ENCODE results near the gene BRD9. TPM values are rescaled to one million over a fixed set of nuclear protein-coding genes. Genes with fewer than 3 reads are reported as not detected.
"Not testable (repeated sequence)": the region's sequence is repeated elsewhere in the genome, so short reads cannot be mapped to it uniquely, and the experiment has no call there.

Gene BRD9
- total RNA-seq: 77.3 and 80.1 TPM in 2 replicates
- long read RNA-seq, partial matches to known transcripts: 21 of 37 reads
- long read RNA-seq, other reads (novel, unspliced or antisense): 14 of 37 reads

- TF ChIP-seq, protein P1, sequence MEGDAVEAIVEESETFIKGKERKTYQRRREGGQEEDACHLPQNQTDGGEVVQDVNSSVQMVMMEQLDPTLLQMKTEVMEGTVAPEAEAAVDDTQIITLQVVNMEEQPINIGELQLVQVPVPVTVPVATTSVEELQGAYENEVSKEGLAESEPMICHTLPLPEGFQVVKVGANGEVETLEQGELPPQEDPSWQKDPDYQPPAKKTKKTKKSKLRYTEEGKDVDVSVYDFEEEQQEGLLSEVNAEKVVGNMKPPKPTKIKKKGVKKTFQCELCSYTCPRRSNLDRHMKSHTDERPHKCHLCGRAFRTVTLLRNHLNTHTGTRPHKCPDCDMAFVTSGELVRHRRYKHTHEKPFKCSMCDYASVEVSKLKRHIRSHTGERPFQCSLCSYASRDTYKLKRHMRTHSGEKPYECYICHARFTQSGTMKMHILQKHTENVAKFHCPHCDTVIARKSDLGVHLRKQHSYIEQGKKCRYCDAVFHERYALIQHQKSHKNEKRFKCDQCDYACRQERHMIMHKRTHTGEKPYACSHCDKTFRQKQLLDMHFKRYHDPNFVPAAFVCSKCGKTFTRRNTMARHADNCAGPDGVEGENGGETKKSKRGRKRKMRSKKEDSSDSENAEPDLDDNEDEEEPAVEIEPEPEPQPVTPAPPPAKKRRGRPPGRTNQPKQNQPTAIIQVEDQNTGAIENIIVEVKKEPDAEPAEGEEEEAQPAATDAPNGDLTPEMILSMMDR (conservative IDR thresholded peaks at IDR 0.05): peak; percentile 31
- no peaks in the 10 kb centered on the region for H3K9me3 Mint-ChIP-seq
- no peaks in the 10 kb centered on the region for H3K27me3 Mint-ChIP-seq (ENCODE audit: low read depth)
- H3K4me1 Mint-ChIP-seq: peaks cover 25% of the 10 kb centered on the region
- DNase-seq (ENCODE audit: low read depth, low spot score): peak; percentile 74
- H3K36me3 Mint-ChIP-seq (ENCODE audit: low read depth): peaks cover 8% of the 10 kb centered on the region
- peak within 1 kb of the TSS; percentile 98 for H3K27ac Mint-ChIP-seq (ENCODE audit: unreplicated experiment)
- peak within 1 kb of the TSS; percentile 91 for H3K4me3 Mint-ChIP-seq
Measured at GRCh38 chr5:892394-893136, at the start of gene BRD9, which contains the start of gene TRIP13. Gene BRD9, minus strand, starts transcription at chr5:892801. Its CDS starts 144 bp downstream, at chr5:892657. Gene TRIP13, plus strand, starts transcription at chr5:892884. Its CDS starts 115 bp downstream, at chr5:892999.

- not testable (repeated sequence) for H3K9me3 Mint-ChIP-seq; H3K27ac Mint-ChIP-seq (ENCODE audit: unreplicated experiment); DNase-seq (ENCODE audit: low read depth, low spot score); H3K4me3 Mint-ChIP-seq; H3K36me3 Mint-ChIP-seq (ENCODE audit: low read depth)
- H3K27me3 Mint-ChIP-seq (ENCODE audit: low read depth): peaks cover 12% of the 10 kb centered on the region
- H3K4me1 Mint-ChIP-seq: peaks cover 27% of the 10 kb centered on the region
Measured at GRCh38 chr5:940741-941140, 48.1 kb upstream of the BRD9 start.

DNA sequence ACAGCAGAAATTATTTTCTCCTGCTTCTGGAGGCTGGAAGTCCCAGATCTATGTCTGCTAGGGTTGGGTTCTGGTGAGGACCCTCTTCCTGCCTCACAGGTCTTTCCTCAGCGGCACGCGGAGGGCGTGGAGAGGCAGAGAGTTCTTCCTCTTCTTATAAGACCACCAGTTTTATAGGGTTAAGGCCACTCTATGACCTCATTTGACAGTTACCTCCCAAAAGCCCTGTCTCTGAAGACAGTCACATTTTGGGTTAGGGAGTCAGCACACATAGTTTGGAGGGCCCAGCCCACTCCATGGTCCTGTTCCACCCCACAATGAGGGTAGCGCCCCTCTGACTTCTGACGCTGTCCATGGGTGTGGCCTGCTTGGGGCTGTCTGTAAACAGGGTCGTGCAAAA lies 46.8 kb upstream of the BRD9 start:
- H3K36me3 Mint-ChIP-seq (ENCODE audit: low read depth): peaks cover 3% of the 10 kb centered on the region
- H3K4me3 Mint-ChIP-seq: no peak overlapping the region
- TF ChIP-seq, protein P1 (conservative IDR thresholded peaks at IDR 0.05): no peak
- peaks cover 2% of the 10 kb centered on the region for H3K9me3 Mint-ChIP-seq
- no peak overlapping the region for H3K27ac Mint-ChIP-seq (ENCODE audit: unreplicated experiment)
- H3K4me1 Mint-ChIP-seq: peaks cover 16% of the 10 kb centered on the region
- peaks cover 1% of the 10 kb centered on the region for H3K27me3 Mint-ChIP-seq (ENCODE audit: low read depth)
- no peak for DNase-seq (ENCODE audit: low read depth, low spot score)

GRCh38 chr5:937151-937924 lies 44.7 kb upstream of the BRD9 start:
- no peak overlapping the region for H3K27ac Mint-ChIP-seq (ENCODE audit: unreplicated experiment)
- peaks cover 2% of the 10 kb centered on the region for H3K9me3 Mint-ChIP-seq
- peaks cover under 1% of the 10 kb centered on the region for H3K36me3 Mint-ChIP-seq (ENCODE audit: low read depth)
- H3K27me3 Mint-ChIP-seq (ENCODE audit: low read depth): no peaks in the 10 kb centered on the region
- no peak for DNase-seq (ENCODE audit: low read depth, low spot score)
- no peak overlapping the region for H3K4me3 Mint-ChIP-seq
- TF ChIP-seq, protein P1 (conservative IDR thresholded peaks at IDR 0.05): no peak
- peaks cover 7% of the 10 kb centered on the region for H3K4me1 Mint-ChIP-seq

GRCh38 chr5:936149-937144 lies 43.8 kb upstream of the BRD9 start:
- TF ChIP-seq, protein P1 (conservative IDR thresholded peaks at IDR 0.05): no peak
- Mint-ChIP-seq H3K4me3 (no peak overlapping the region), H3K9me3 (peaks cover 2% of the 10 kb centered on the region), H3K4me1 (peaks cover 6% of the 10 kb centered on the region), H3K36me3 (ENCODE audit: low read depth) (no peaks in the 10 kb centered on the region), H3K27ac (ENCODE audit: unreplicated experiment) (no peak overlapping the region), H3K27me3 (ENCODE audit: low read depth) (no peaks in the 10 kb centered on the region)
- no peak for DNase-seq (ENCODE audit: low read depth, low spot score)

Measured in neural crest cell (in vitro differentiated cells).